ENCODE measurements around the gene SUMO4.

SUMO4 gene

GRCh38 chr6:149400050-149400449 lies at the start of gene SUMO4:
TSS of gene SUMO4 (plus strand) at chr6:149400262. CDS start at chr6:149400392, 130 bp downstream.
- DNase-seq (ENCODE audit: low spot score) = no peak
- TF ChIP-seq CTCF (conservative IDR thresholded peaks at IDR 0.05; ENCODE audit: low read depth) = no peak
- CTCF ChIA-PET = no interaction called here
- POLR2A ChIA-PET (ENCODE audit: low non-redundant PET) = no interaction called here
- no peak within 1 kb of the TSS for H3K27ac ChIP-seq

GRCh38 chr6:149354009-149354408 lies 46.1 kb upstream of the SUMO4 start:
- ChIA-PET CTCF (no interaction called here), POLR2A (ENCODE audit: low non-redundant PET) (no interaction called here)
- TF ChIP-seq CTCF (conservative IDR thresholded peaks at IDR 0.05; ENCODE audit: low read depth) = no peak
- no peak for DNase-seq (ENCODE audit: low spot score)
- H3K27ac ChIP-seq = no peak overlapping the region

- ChIA-PET POLR2A (ENCODE audit: low non-redundant PET) (no interaction called here), CTCF (interaction anchor here (0.6 kb wide), 1 partner anchor 79 kb away, joined by 3 read pairs; no protein-coding TSS in a partner anchor)
- H3K27ac ChIP-seq = no peak overlapping the region
- TF ChIP-seq CTCF (conservative IDR thresholded peaks at IDR 0.05; ENCODE audit: low read depth) = no peak
- DNase-seq (ENCODE audit: low spot score) = no peak
These were observed 43.8 kb upstream of the SUMO4 start for GRCh38 chr6:149356081-149356750.

- CTCF ChIA-PET = interaction anchor here (0.7 kb wide), 1 partner anchor 95 kb away, joined by 3 read pairs; no protein-coding TSS in a partner anchor
- DNase-seq (ENCODE audit: low spot score) = no peak
- POLR2A ChIA-PET (ENCODE audit: low non-redundant PET) = no interaction called here
- TF ChIP-seq CTCF (conservative IDR thresholded peaks at IDR 0.05; ENCODE audit: low read depth) = no peak
- peak overlapping the region; percentile 38; the same call in 1 of the 2 replicates for H3K27ac ChIP-seq
These were observed 42.1 kb upstream of the SUMO4 start for GRCh38 chr6:149357726-149358538.

DNA sequence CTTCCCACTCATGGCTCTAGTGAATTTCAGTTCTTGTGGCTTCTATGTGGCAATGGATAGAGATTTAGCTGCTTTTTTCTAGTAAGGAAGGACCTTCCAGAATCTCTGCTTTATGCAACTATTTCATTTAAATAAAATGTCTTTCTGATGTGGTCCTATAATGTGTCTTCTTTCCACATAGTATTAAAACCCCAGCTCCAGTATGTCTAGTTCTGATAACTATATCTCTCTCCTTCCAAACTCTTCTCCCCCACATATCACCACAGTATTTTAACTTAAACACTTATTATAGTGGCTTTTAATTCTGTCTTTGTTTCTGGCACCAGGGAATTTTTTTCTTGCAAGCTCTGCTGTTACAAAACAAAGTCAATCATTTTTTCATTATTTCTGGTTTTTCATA lies 40.6 kb upstream of the SUMO4 start:
- CTCF ChIA-PET = interaction anchor here (0.6 kb wide), 1 partner anchor 240 kb away, joined by 4 read pairs; no protein-coding TSS in a partner anchor
- H3K27ac ChIP-seq = no peak overlapping the region
- no peak for TF ChIP-seq CTCF (conservative IDR thresholded peaks at IDR 0.05; ENCODE audit: low read depth)
- POLR2A ChIA-PET (ENCODE audit: low non-redundant PET) = no interaction called here
- DNase-seq (ENCODE audit: low spot score) = no peak

DNA sequence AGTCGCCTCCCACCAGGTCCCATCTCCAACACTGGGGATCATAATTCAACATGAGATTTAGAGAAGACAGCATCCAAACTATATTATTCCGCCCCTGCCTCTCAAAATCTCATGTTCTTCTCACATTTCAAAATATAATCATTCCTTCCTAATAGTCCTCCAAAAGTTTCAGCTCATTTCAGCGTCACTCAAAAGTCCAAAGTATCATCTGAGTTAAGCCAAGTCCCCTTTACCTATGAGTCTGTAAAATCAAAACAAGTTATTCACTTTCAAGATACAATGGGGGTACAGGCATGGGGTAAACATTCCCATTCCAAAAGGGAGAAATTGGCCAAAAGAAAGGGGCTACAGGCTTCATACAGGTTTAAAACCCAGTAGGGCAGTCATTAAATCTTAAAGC lies 39.5 kb upstream of the SUMO4 start:
- DNase-seq (ENCODE audit: low spot score) = no peak
- TF ChIP-seq CTCF (conservative IDR thresholded peaks at IDR 0.05; ENCODE audit: low read depth) = no peak
- H3K27ac ChIP-seq = no peak overlapping the region
- ChIA-PET POLR2A (ENCODE audit: low non-redundant PET) (no interaction called here), CTCF (no interaction called here)

Measured in RWPE1 (cell line).